ENCODE measurements around the gene RAB11FIP3. TPM values are rescaled to one million over a fixed set of nuclear protein-coding genes. Genes with fewer than 3 reads are reported as not detected.

The RAB11FIP3 gene
- polyA plus RNA-seq, 2 of the 4 experiments (the other 2 are of a cell fraction), result 6.7 to 18.0 TPM

GRCh38 chr16:426115-426905, 861 bp downstream of the RAB11FIP3 start:
- no peak for FAIRE-seq
- peak overlapping the region; percentile 85 to 91 for H3K27ac ChIP-seq
- H3K9me3 ChIP-seq, result no peaks in the 10 kb centered on the region
- CTCF ChIA-PET, result interaction anchor here (1.0 to 4.0 kb wide), 2 partner anchors 26 to 115 kb away, joined by 3 to 14 read pairs; partner anchors contain the start of gene DECR2
- H3K4me3 ChIP-seq, result peak overlapping the region; percentile 72
- peak overlapping the region; percentile 91 for H3K4me2 ChIP-seq
- WGBS (ENCODE audit: missing lambda C conversion rate), result 11% methylated on average over 23 of the region's 97 CpGs
- peak; percentile 5 to 42; a peak in 5 of 6 replicates for ATAC-seq
- TF ChIP-seq RNF2 (IDR thresholded peaks at IDR 0.05; ENCODE audit: borderline replicate concordance, low read depth) (0 out of 2 replicates have a peak, but pooled peaks have one; percentile 38), MAZ (IDR thresholded peaks at IDR 0.05; ENCODE audit: borderline replicate concordance, low read depth, low read length) (no peak)
- no peak for DNase-seq (ENCODE audit: low read depth in 1 of 2, low spot score in 1 of 2)
- POLR2A ChIA-PET, result interaction anchor here (2.0 kb wide), 1 partner anchor 25 kb away, joined by 5 read pairs; the partner anchor contains the start of gene DECR2
- peaks cover 24% of the 10 kb centered on the region for H3K4me1 ChIP-seq

- no peak for DNase-seq (ENCODE audit: low read depth in 1 of 2, low spot score in 1 of 2)
- ChIA-PET POLR2A (no interaction called here), CTCF (no interaction called here)
- H3K4me2 ChIP-seq, result peak overlapping the region; percentile 91
- no peak for ATAC-seq
- H3K9me3 ChIP-seq, result no peaks in the 10 kb centered on the region
- peak overlapping the region; percentile 85 to 91; a peak in 5 of 6 replicates for H3K27ac ChIP-seq
- H3K4me3 ChIP-seq, result peak overlapping the region; percentile 72
- peaks cover 24% of the 10 kb centered on the region for H3K4me1 ChIP-seq
- 84% methylated on average over 6 of the region's 13 CpGs for WGBS (ENCODE audit: missing lambda C conversion rate)
- no peak for TF ChIP-seq HES2 (IDR thresholded peaks at IDR 0.05)
- TF ChIP-seq CBX8 (IDR thresholded peaks at IDR 0.05), result no peak
- TF ChIP-seq RNF2 (IDR thresholded peaks at IDR 0.05; ENCODE audit: borderline replicate concordance, low read depth), result no peak
- no peak for TF ChIP-seq MAX (IDR thresholded peaks at IDR 0.05)
- no peak for TF ChIP-seq JUNB (IDR thresholded peaks at IDR 0.05)
- TF ChIP-seq HOXB13 (CRISPR knock-in tag; IDR thresholded peaks at IDR 0.05; ENCODE audit: low read depth), result no peak
- TF ChIP-seq PHF8 (IDR thresholded peaks at IDR 0.05; ENCODE audit: borderline replicate concordance, low read depth), result no peak
- TF ChIP-seq FOXS1 (CRISPR knock-in tag; IDR thresholded peaks at IDR 0.05), result no peak
- TF ChIP-seq HOXA7 (CRISPR knock-in tag; IDR thresholded peaks at IDR 0.05), result no peak
- TF ChIP-seq TFCP2L1 (CRISPR knock-in tag; IDR thresholded peaks at IDR 0.05), result no peak
- no peak for TF ChIP-seq NPAS2 (CRISPR knock-in tag; IDR thresholded peaks at IDR 0.05; ENCODE audit: borderline replicate concordance)
- no peak for TF ChIP-seq FOSB (CRISPR knock-in tag; IDR thresholded peaks at IDR 0.05)
- no peak for TF ChIP-seq BHLHE40 (IDR thresholded peaks at IDR 0.05; ENCODE audit: low read depth, low read length)
- TF ChIP-seq USF2 (IDR thresholded peaks at IDR 0.05), result no peak
- TF ChIP-seq ZFP36 (IDR thresholded peaks at IDR 0.05; ENCODE audit: borderline replicate concordance, partially characterized antibody), result no peak
- no peak for FAIRE-seq
These were observed 1.4 kb downstream of the RAB11FIP3 start for GRCh38 chr16:426906-427249.

GRCh38 chr16:427250-427649, 1.8 kb downstream of the RAB11FIP3 start:
- ChIA-PET CTCF (no interaction called here), POLR2A (no interaction called here)
- TF ChIP-seq RARB (CRISPR knock-in tag; IDR thresholded peaks at IDR 0.05) (no peak), MAFK (IDR thresholded peaks at IDR 0.05; ENCODE audit: partially characterized antibody) (peak; percentile 5)
- Histone ChIP-seq H3K4me1 (peaks cover 24% of the 10 kb centered on the region), H3K27ac (no peak overlapping the region; a peak in 1 of 6 replicates), H3K9me3 (no peaks in the 10 kb centered on the region), H3K4me2 (peak overlapping the region; percentile 91), H3K4me3 (peak overlapping the region; percentile 72; the same call in 2 of the 3 replicates)
- WGBS (ENCODE audit: missing lambda C conversion rate), result 91% methylated on average over 10 of the region's 10 CpGs
- ATAC-seq (no peak), FAIRE-seq (no peak), DNase-seq (ENCODE audit: low read depth in 1 of 2, low spot score in 1 of 2) (no peak)

- peaks cover 10% of the 10 kb centered on the region for H3K4me1 ChIP-seq
- ChIA-PET POLR2A (no interaction called here), CTCF (interaction anchor here (0.6 to 1.2 kb wide), 2 partner anchors 29 to 816 kb away, joined by 3 read pairs; partner anchors contain the start of gene DECR2)
- ATAC-seq (no peak), FAIRE-seq (no peak), DNase-seq (ENCODE audit: low read depth in 1 of 2, low spot score in 1 of 2) (no peak)
- no peak overlapping the region for H3K4me3 ChIP-seq
- H3K4me2 ChIP-seq, result no peak overlapping the region
- TF ChIP-seq ZFP36 (IDR thresholded peaks at IDR 0.05; ENCODE audit: borderline replicate concordance, partially characterized antibody) (no peak), HES2 (IDR thresholded peaks at IDR 0.05) (no peak), NR3C1 (IDR thresholded peaks at IDR 0.05) (no peak), ATOH8 (CRISPR knock-in tag; IDR thresholded peaks at IDR 0.05; ENCODE audit: low read depth) (no peak), RNF2 (IDR thresholded peaks at IDR 0.05; ENCODE audit: borderline replicate concordance, low read depth) (no peak), RFX5 (IDR thresholded peaks at IDR 0.05) (no peak), POLR2AphosphoS2 (conservative IDR thresholded peaks at IDR 0.05; ENCODE audit: low read length) (no peak), ZNF302 (CRISPR knock-in tag; IDR thresholded peaks at IDR 0.05) (no peak), NFE2L2 (conservative IDR thresholded peaks at IDR 0.05; ENCODE audit: low read length) (no peak), CHD2 (IDR thresholded peaks at IDR 0.05; ENCODE audit: low read length, partially characterized antibody) (no peak), NPAS2 (CRISPR knock-in tag; IDR thresholded peaks at IDR 0.05; ENCODE audit: borderline replicate concordance) (no peak), HOXB5 (CRISPR knock-in tag; IDR thresholded peaks at IDR 0.05) (no peak), TP53 (CRISPR knock-in tag; IDR thresholded peaks at IDR 0.05) (no peak), RARB (CRISPR knock-in tag; IDR thresholded peaks at IDR 0.05) (no peak)
- 95% methylated on average over 7 of the region's 7 CpGs for WGBS (ENCODE audit: missing lambda C conversion rate)
- H3K9me3 ChIP-seq, result no peaks in the 10 kb centered on the region
- H3K27ac ChIP-seq, result no peak overlapping the region
These were observed 5.5 kb downstream of the RAB11FIP3 start for GRCh38 chr16:430904-431303.

All from A549 (cell line).